ENCODE data around the gene TNP1.

Gene TNP1

GRCh38 chr2:216810399-216811160 is 49.3 kb downstream of the TNP1 start:
- DNase-seq, result no peak
- Histone ChIP-seq H3K4me1 (ENCODE audit: insufficient read depth, low read length) (no peaks in the 10 kb centered on the region), H3K4me3 (ENCODE audit: low read depth in 1 of 2, low read length in 2 of 2) (no peak overlapping the region), H2AFZ (ENCODE audit: low read depth, low read length) (no peak overlapping the region), H3K79me2 (ENCODE audit: insufficient read depth, low read length) (no peaks in the 10 kb centered on the region), H3K27ac (ENCODE audit: low read length) (no peak overlapping the region), H3K9me3 (ENCODE audit: insufficient read depth, low read length, severe bottlenecking) (no peaks in the 10 kb centered on the region), H3K4me2 (ENCODE audit: insufficient read depth, low read length) (no peak overlapping the region), H3K27me3 (ENCODE audit: insufficient read depth, low read length, poor library complexity) (peaks cover 4% of the 10 kb centered on the region), H3K9ac (ENCODE audit: low read depth, low read length) (no peak overlapping the region), H3K36me3 (ENCODE audit: insufficient read depth, low read length) (no peaks in the 10 kb centered on the region), H4K20me1 (ENCODE audit: insufficient read depth, low read length) (no peaks in the 10 kb centered on the region)
- no peak for TF ChIP-seq EZH2 (IDR thresholded peaks at IDR 0.05; ENCODE audit: borderline replicate concordance, low read depth, low read length, severe bottlenecking)
- TF ChIP-seq CTCF (IDR thresholded peaks at IDR 0.05; ENCODE audit: borderline replicate concordance, extremely low read depth, low read length, poor library complexity, severe bottlenecking), result no peak
- ATAC-seq (ENCODE audit: insufficient read depth, low read depth), result peak; percentile 49; the same call in 1 of the 3 replicates
